ENCODE data around the gene MAGI2. TPM values are rescaled to one million over a fixed set of nuclear protein-coding genes. Genes with fewer than 3 reads are reported as not detected.

Gene MAGI2
- total and polyA plus RNA-seq, 2 of the 13 experiments (the other 11 are each of a cell fraction or from before 2014, with no cell fraction given), result 1.5 to 3.8 TPM

DNA sequence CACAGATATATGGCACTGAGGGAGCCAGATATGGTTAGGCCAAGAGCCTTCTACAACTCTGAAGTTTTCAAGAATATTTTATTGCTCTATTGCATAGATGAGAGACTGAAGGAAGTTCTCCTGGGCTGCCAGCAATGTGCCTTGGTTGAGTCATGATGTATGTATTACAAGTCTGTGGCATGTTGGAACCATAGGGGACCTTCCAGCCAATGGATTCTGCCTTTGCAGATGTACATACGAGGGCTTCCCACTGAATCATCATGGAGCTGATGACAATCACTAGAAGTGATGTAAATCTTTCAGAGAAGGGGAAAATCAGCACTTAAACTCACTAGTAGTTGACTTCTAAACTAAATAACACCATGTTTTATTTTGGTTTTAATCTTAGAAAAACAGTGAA is 1235.4 kb downstream of the MAGI2 start:
- Histone ChIP-seq H3K27ac (ENCODE audit: extremely low read length, insufficient read depth, low read length) (no peak overlapping the region), H3K4me1 (ENCODE audit: insufficient read depth, low read length) (no peaks in the 10 kb centered on the region), H4K20me1 (ENCODE audit: insufficient read depth, low read length) (no peaks in the 10 kb centered on the region), H3K79me2 (ENCODE audit: insufficient read depth, low read length) (no peaks in the 10 kb centered on the region), H3K9ac (ENCODE audit: insufficient read depth, low read depth, low read length) (no peak overlapping the region), H3K4me2 (ENCODE audit: low read depth, low read length) (no peak overlapping the region), H3K36me3 (replicated peaks in 1 of 2; ENCODE audit: control insufficient read depth in 1 of 2, insufficient read depth in 2 of 2, low read length in 2 of 2) (no peaks in the 10 kb centered on the region), H3K4me3 (replicated peaks in 1 of 3; ENCODE audit: insufficient read depth in 1 of 3, low read depth in 2 of 3, low read length in 3 of 3) (no peak overlapping the region), H2AFZ (ENCODE audit: low read length) (no peak overlapping the region), H3K9me3 (ENCODE audit: low read length) (no peaks in the 10 kb centered on the region), H3K27me3 (ENCODE audit: control insufficient read depth in 1 of 2, insufficient read depth in 2 of 2, low read length in 2 of 2) (no peaks in the 10 kb centered on the region)
- in situ Hi-C loops (cut with HindIII; ENCODE audit: extremely low pct_ligation_motif_present, low pct_unique_long_range_greater_than_20kb), result no loop called here
- FAIRE-seq, result no peak
- 0% methylated on average over 1 of the region's 1 CpG for WGBS (ENCODE audit: low lambda C conversion rate)
- POLR2A ChIA-PET, result no interaction called here
- intact Hi-C loops (cut with micrococcal nuclease; ENCODE audit: unreplicated experiment), result no loop called here
- no peak for ATAC-seq
- BruUV-seq (replicated peaks), result no TSS peak
- CTCF ChIA-PET (ENCODE audit: low intra/inter-chr PET ratio, low total read pairs), result no interaction called here
- TF ChIP-seq ZNF629 (CRISPR knock-in tag; conservative IDR thresholded peaks at IDR 0.05) (no peak), ZNF850 (CRISPR knock-in tag; conservative IDR thresholded peaks at IDR 0.05) (no peak), NFKB2 (CRISPR knock-in tag; IDR thresholded peaks at IDR 0.05; ENCODE audit: borderline replicate concordance) (no peak), ZNF550 (CRISPR knock-in tag; IDR thresholded peaks at IDR 0.05; ENCODE audit: borderline replicate concordance) (no peak), MYC (CRISPR knock-in tag; IDR thresholded peaks at IDR 0.05; ENCODE audit: borderline replicate concordance) (no peak), WIZ (CRISPR knock-in tag; IDR thresholded peaks at IDR 0.05) (no peak), HNF4G (IDR thresholded peaks at IDR 0.05; ENCODE audit: borderline replicate concordance, low read depth, low read length) (no peak), HNF4G (CRISPR knock-in tag; IDR thresholded peaks at IDR 0.05; ENCODE audit: borderline replicate concordance, low read depth) (no peak), ZNF781 (CRISPR knock-in tag; IDR thresholded peaks at IDR 0.05; ENCODE audit: borderline replicate concordance, not compliant biosample characterization) (no peak), NONO (IDR thresholded peaks at IDR 0.05) (no peak), NONO (CRISPR knock-in tag; conservative IDR thresholded peaks at IDR 0.05) (no peak), ZNF350 (CRISPR knock-in tag; IDR thresholded peaks at IDR 0.05; ENCODE audit: borderline replicate concordance, low read depth) (no peak), ARNT (IDR thresholded peaks at IDR 0.05) (no peak)
- TF ChIP-seq, protein P1, sequence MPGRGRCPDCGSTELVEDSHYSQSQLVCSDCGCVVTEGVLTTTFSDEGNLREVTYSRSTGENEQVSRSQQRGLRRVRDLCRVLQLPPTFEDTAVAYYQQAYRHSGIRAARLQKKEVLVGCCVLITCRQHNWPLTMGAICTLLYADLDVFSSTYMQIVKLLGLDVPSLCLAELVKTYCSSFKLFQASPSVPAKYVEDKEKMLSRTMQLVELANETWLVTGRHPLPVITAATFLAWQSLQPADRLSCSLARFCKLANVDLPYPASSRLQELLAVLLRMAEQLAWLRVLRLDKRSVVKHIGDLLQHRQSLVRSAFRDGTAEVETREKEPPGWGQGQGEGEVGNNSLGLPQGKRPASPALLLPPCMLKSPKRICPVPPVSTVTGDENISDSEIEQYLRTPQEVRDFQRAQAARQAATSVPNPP (CRISPR knock-in tag; IDR thresholded peaks at IDR 0.05), result no peak
- DNase-seq (ENCODE audit: low spot score), result no peak
